GM12878 (cell line): ENCODE results near the gene MUC5B. TPM values are rescaled to one million over a fixed set of nuclear protein-coding genes. Genes with fewer than 3 reads are reported as not detected.

Experiments
- ATAC-seq: fragments of 200-7000 bp; cut with Tn5 transposase; 3 replicates; pipeline ENCODE4 v1.9.1; 2020; ENCODE audit warnings: mild to moderate bottlenecking, moderate library complexity
- BruUV-seq: library from RNA; stranded (reverse); fragments of 400-500 nt; replicated peaks from 2 replicates; lab custom pipeline; 2021; lab: Mats Ljungman, UMichigan
- CTCF ChIA-PET: fragments of 300-600 bp; sonication (Branson Sonifier 250); formaldehyde crosslinking; extraction: SDS; loops from one replicate; lab custom pipeline; 2021; ENCODE audit warnings: inconsistent platforms; lab: Yijun Ruan, JAX
- POLR2A ChIA-PET: fragments of 350-600 bp; formaldehyde crosslinking; extraction: SDS; loops from one replicate; lab custom pipeline; 2021; ENCODE audit warnings: inconsistent platforms; lab: Charles Lee
- RAD21 ChIA-PET: fragments of 300-600 bp; sonication (Branson Sonifier 250); formaldehyde crosslinking; loops from one replicate; lab custom pipeline; 2023; ENCODE audit warnings: antibody characterized with exemption; ENCODE audit not compliant: unreplicated experiment; lab: Charles Lee
- SMC1A ChIA-PET: fragments of 300-600 bp; sonication (Branson Sonifier 250); formaldehyde crosslinking; loops from one replicate; lab custom pipeline; 2023; ENCODE audit not compliant: unreplicated experiment, uncharacterized antibody; lab: Charles Lee
- DNase-seq: peaks from one replicate; pipeline ENCODE4 v3.0.0-alpha.2; 2011; ENCODE audit warnings: low read depth, low spot score
- FAIRE-seq: peaks from 3 replicates; lab custom pipeline; 2011; peaks lifted over from hg19 to GRCh38; lab: Jason Lieb, UNC
- H2AFZ ChIP-seq: 2 replicates; pipeline ENCODE4 v1.6.0; 2011; ENCODE audit warnings: low read depth, low read length, control low read depth; ENCODE audit not compliant: control insufficient read depth
- H3K27ac ChIP-seq: 2 replicates; pipeline ENCODE4 v1.5.1; 2011; ENCODE audit warnings: control low read depth; ENCODE audit not compliant: control insufficient read depth, insufficient read depth
- H3K27me3 ChIP-seq, 2 experiments: replicated peaks in 1 of 2; 2 replicates each; pipeline versions ENCODE4 v1.6.0 to v1.6.1; 2011; ENCODE audit warnings: low read length in 1 of 2; ENCODE audit not compliant: control insufficient read depth in 2 of 2, insufficient read depth in 2 of 2
- H3K36me3 ChIP-seq, 2 experiments: 2 replicates each; pipeline ENCODE4 v1.5.1; 2011; ENCODE audit warnings: low read length in 1 of 2; ENCODE audit not compliant: control insufficient read depth in 2 of 2, insufficient read depth in 2 of 2
- H3K4me1 ChIP-seq: 2 replicates; pipeline ENCODE4 v1.6.1; 2011; ENCODE audit warnings: mild to moderate bottlenecking, low read length, moderate library complexity, mixed read lengths; ENCODE audit not compliant: control insufficient read depth, insufficient read depth
- H3K4me2 ChIP-seq: 2 replicates; pipeline ENCODE4 v1.6.0; 2011; ENCODE audit warnings: control low read depth; ENCODE audit not compliant: control insufficient read depth, insufficient read depth
- H3K4me3 ChIP-seq: fragments of 200-600 bp; sonication (generic); 2 replicates; pipeline ENCODE4 v1.5.1; 2016
- H3K79me2 ChIP-seq: 2 replicates; pipeline ENCODE4 v1.6.0; 2011; ENCODE audit warnings: low read length; ENCODE audit not compliant: control insufficient read depth, insufficient read depth
- H3K9ac ChIP-seq: 2 replicates; pipeline ENCODE4 v1.8.0; 2011; ENCODE audit warnings: low read length, control low read depth, mixed read lengths; ENCODE audit not compliant: control insufficient read depth, insufficient read depth
- H3K9me3 ChIP-seq: replicated peaks from 3 replicates; pipeline ENCODE4 v1.5.1; 2011; ENCODE audit warnings: mild to moderate bottlenecking, low read length; ENCODE audit not compliant: control insufficient read depth, insufficient read depth
- H4K20me1 ChIP-seq: 2 replicates; pipeline ENCODE4 v1.6.0; 2011; ENCODE audit not compliant: control insufficient read depth, insufficient read depth
- CHD2 ChIP-seq: IDR thresholded peaks from 2 replicates; pipeline ENCODE4 v1.6.1; 2011; ENCODE audit warnings: low read depth, low read length, improper control_type of control experiment, borderline replicate concordance
- GATAD2B ChIP-seq: fragments of 450-650 bp; conservative IDR thresholded peaks from 2 replicates; pipeline ENCODE4 v1.6.1; 2017; ENCODE audit warnings: low read depth, mild to moderate bottlenecking, moderate library complexity
- NR2C2 ChIP-seq: IDR thresholded peaks from 2 replicates; pipeline ENCODE4 v1.6.1; 2011; ENCODE audit warnings: borderline replicate concordance, low read depth; ENCODE audit not compliant: control insufficient read depth, insufficient read length
- POLR2AphosphoS5 ChIP-seq: IDR thresholded peaks from 2 replicates; pipeline ENCODE4 v1.6.1; 2011; ENCODE audit warnings: mild to moderate bottlenecking, low read length, inconsistent platforms
- SIN3A ChIP-seq: IDR thresholded peaks from 2 replicates; pipeline ENCODE4 v1.6.1; 2012; ENCODE audit warnings: low read depth, low read length, improper control_type of control experiment
- SREBF2 ChIP-seq: IDR thresholded peaks from 2 replicates; pipeline ENCODE4 v1.6.1; 2012; ENCODE audit warnings: mild to moderate bottlenecking, low read length
- SUZ12 ChIP-seq: fragments of 200-600 bp; sonication (generic); IDR thresholded peaks from one replicate; pipeline ENCODE4 v1.6.1; 2018; ENCODE audit warnings: antibody characterized with exemption, mild to moderate bottlenecking; ENCODE audit not compliant: unreplicated experiment
- ZBED1 ChIP-seq: IDR thresholded peaks from 2 replicates; pipeline ENCODE4 v1.6.1; 2016; ENCODE audit warnings: borderline replicate concordance
- WGBS: methylation state at CpG from one replicate; pipeline ENCODE4 v1.1.6; 2016; ENCODE audit warnings: low lambda C conversion rate; ENCODE audit not compliant: insufficient replicate concordance, insufficient coverage; ENCODE audit errors: missing lambda C conversion rate; 5-methylcytosine and 5-hydroxymethylcytosine counted together
- in situ Hi-C: fragments of 300-500 bp; cut with MboI; formaldehyde crosslinking; loops from 9 replicates; pipeline ENCODE4 v1.14.3; 2018; ENCODE audit warnings: mixed read lengths
- intact Hi-C: fragments of 100-400 bp; cut with micrococcal nuclease; formaldehyde crosslinking; loops from one replicate; pipeline ENCODE4 v1.14.2; 2022; ENCODE audit not compliant: unreplicated experiment
- polyA plus RNA-seq, 11 experiments: library from polyadenylated mRNA; depleted of rRNA in 4 of 11; unstranded in 6 of 11; stranded (reverse) in 5 of 11; fragments of >200 nt; fragmentation: Nextera tagmentation in 4 of 11; fragmentation: Illumina TruSeq in 1 of 11; extraction: Ambion mirVana in 4 of 11; extraction: Trizol in 1 of 11; gene quantifications; 1 replicate in 1 of 11; 2 replicates in 10 of 11; pipeline versions ENCODE4 v1.2.1 to v1.2.3, GENCODE V29; 2011 to 2016; ENCODE audit warnings: inconsistent platforms in 2 of 11, missing spikeins in 2 of 11, low read depth in 1 of 11
- total RNA-seq, 4 experiments: library from RNA; depleted of rRNA in 3 of 4; stranded (reverse); fragments of >200 nt in 3 of 4; fragmentation: Illumina TruSeq in 1 of 4; extraction: Trizol in 1 of 4; gene quantifications; 2 replicates each; pipeline versions ENCODE4 v1.2.1 to v1.2.3, GENCODE V29; 2013 to 2021
- TF ChIP-seq, protein P1 (sequence below): fragments of 450-650 bp; IDR thresholded peaks from 2 replicates; pipeline ENCODE4 v1.6.1; 2018; ENCODE audit warnings: mild to moderate bottlenecking, low read depth, moderate library complexity; ENCODE audit not compliant: partially characterized antibody
- TF ChIP-seq, protein P2 (sequence below): fragments of 450-650 bp; IDR thresholded peaks from 2 replicates; pipeline ENCODE4 v1.6.1; 2017; ENCODE audit warnings: mild to moderate bottlenecking, moderate library complexity
- TF ChIP-seq, protein P3 (sequence below): IDR thresholded peaks from 2 replicates; pipeline ENCODE4 v1.6.1; 2012; ENCODE audit warnings: low read depth, low read length, improper control_type of control experiment

Gene MUC5B
- total and polyA plus RNA-seq, 10 of the 15 experiments (the other 5 are each of a cell fraction or from before 2014, with no cell fraction given): 1.5 TPM; not detected in 9

DNA sequence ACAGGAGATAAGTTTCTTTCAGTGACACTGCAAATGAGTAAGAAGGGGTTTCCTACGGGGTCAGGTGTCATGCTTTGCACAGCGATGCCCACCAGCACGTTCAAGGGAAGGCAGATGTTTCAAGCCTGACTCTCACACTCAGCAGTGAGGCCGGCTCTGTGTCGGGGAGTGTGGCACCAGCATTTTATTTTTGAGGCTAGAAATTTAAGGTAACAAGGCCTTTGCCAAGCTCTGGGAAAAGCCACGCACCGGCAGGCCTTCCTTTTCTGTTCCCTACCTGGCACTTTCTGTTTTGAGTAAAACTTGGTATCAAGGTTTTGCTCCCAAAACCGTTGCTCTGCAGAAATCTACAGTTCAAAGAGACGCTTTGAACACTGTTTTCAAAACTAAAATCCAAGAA is 48.5 kb downstream of the MUC5B start:
- no peak for ATAC-seq
- Histone ChIP-seq H3K4me2 (no peak overlapping the region), H2AFZ (no peak overlapping the region), H3K9ac (no peak overlapping the region), H4K20me1 (no peaks in the 10 kb centered on the region), H3K9me3 (no peaks in the 10 kb centered on the region), H3K27ac (no peak overlapping the region), H3K36me3 (peaks cover 0 to 2% of the 10 kb centered on the region in 2 experiments; a peak in 1 of 4 replicates), H3K27me3 (no peaks in the 10 kb centered on the region), H3K79me2 (no peaks in the 10 kb centered on the region), H3K4me3 (no peak overlapping the region), H3K4me1 (no peaks in the 10 kb centered on the region)
- ChIA-PET CTCF (interaction anchor here (0.7 kb wide), 1 partner anchor 13 kb away, joined by 3 read pairs; no protein-coding TSS in a partner anchor), SMC1A (no interaction called here), RAD21 (no interaction called here), POLR2A (no interaction called here)
- in situ Hi-C loops (no loop called here), intact Hi-C loops (no loop called here)
- no peak for DNase-seq
- 74% methylated on average over 9 of the region's 9 CpGs for WGBS
- no TSS peak for BruUV-seq
- TF ChIP-seq ZBED1: no peak
- TF ChIP-seq GATAD2B: no peak
- TF ChIP-seq, protein P1, sequence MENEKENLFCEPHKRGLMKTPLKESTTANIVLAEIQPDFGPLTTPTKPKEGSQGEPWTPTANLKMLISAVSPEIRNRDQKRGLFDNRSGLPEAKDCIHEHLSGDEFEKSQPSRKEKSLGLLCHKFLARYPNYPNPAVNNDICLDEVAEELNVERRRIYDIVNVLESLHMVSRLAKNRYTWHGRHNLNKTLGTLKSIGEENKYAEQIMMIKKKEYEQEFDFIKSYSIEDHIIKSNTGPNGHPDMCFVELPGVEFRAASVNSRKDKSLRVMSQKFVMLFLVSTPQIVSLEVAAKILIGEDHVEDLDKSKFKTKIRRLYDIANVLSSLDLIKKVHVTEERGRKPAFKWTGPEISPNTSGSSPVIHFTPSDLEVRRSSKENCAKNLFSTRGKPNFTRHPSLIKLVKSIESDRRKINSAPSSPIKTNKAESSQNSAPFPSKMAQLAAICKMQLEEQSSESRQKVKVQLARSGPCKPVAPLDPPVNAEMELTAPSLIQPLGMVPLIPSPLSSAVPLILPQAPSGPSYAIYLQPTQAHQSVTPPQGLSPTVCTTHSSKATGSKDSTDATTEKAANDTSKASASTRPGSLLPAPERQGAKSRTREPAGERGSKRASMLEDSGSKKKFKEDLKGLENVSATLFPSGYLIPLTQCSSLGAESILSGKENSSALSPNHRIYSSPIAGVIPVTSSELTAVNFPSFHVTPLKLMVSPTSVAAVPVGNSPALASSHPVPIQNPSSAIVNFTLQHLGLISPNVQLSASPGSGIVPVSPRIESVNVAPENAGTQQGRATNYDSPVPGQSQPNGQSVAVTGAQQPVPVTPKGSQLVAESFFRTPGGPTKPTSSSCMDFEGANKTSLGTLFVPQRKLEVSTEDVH: no peak
- no peak for TF ChIP-seq SREBF2
- TF ChIP-seq POLR2AphosphoS5: no peak
- FAIRE-seq: no peak

DNA sequence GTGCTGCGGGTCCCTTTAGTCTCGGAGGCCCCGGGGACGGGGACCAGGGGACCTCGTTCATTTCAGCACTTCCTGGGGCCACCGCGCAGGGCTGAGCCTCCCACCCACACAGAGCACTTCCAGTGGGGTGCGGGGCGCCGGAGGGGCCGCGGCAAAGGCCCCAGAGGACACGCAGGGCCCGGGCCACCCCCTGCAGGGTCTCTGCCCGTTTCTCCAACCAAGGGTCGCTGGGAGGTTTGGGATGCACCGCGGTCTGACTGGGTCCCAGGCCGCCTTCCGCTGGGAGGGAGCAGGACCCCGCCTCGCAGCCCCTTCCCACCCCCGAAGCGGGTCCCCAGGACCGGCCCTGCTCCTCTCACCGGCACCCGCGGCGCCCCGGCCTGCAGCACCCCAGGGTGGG is 49.1 kb downstream of the MUC5B start:
- no peak overlapping the region for H3K27ac ChIP-seq
- BruUV-seq: no TSS peak
- no peaks in the 10 kb centered on the region for H3K9me3 ChIP-seq
- CTCF ChIA-PET: no interaction called here
- H2AFZ ChIP-seq: no peak overlapping the region
- FAIRE-seq: no peak
- H3K27me3 ChIP-seq: no peaks in the 10 kb centered on the region
- in situ Hi-C loops (no loop called here), intact Hi-C loops (no loop called here)
- POLR2A ChIA-PET: no interaction called here
- RAD21 ChIA-PET: no interaction called here
- no peak overlapping the region for H3K4me3 ChIP-seq
- SMC1A ChIA-PET: no interaction called here
- ATAC-seq: no peak
- WGBS: 90% methylated on average over 20 of the region's 30 CpGs
- DNase-seq: no peak
- H3K36me3 ChIP-seq: peaks cover 0 to 2% of the 10 kb centered on the region in 2 experiments; a peak in 1 of 4 replicates
- H3K79me2 ChIP-seq: no peaks in the 10 kb centered on the region
- H4K20me1 ChIP-seq: no peaks in the 10 kb centered on the region
- H3K9ac ChIP-seq: no peak overlapping the region
- H3K4me1 ChIP-seq: no peaks in the 10 kb centered on the region
- H3K4me2 ChIP-seq: no peak overlapping the region
- TF ChIP-seq, protein P2, sequence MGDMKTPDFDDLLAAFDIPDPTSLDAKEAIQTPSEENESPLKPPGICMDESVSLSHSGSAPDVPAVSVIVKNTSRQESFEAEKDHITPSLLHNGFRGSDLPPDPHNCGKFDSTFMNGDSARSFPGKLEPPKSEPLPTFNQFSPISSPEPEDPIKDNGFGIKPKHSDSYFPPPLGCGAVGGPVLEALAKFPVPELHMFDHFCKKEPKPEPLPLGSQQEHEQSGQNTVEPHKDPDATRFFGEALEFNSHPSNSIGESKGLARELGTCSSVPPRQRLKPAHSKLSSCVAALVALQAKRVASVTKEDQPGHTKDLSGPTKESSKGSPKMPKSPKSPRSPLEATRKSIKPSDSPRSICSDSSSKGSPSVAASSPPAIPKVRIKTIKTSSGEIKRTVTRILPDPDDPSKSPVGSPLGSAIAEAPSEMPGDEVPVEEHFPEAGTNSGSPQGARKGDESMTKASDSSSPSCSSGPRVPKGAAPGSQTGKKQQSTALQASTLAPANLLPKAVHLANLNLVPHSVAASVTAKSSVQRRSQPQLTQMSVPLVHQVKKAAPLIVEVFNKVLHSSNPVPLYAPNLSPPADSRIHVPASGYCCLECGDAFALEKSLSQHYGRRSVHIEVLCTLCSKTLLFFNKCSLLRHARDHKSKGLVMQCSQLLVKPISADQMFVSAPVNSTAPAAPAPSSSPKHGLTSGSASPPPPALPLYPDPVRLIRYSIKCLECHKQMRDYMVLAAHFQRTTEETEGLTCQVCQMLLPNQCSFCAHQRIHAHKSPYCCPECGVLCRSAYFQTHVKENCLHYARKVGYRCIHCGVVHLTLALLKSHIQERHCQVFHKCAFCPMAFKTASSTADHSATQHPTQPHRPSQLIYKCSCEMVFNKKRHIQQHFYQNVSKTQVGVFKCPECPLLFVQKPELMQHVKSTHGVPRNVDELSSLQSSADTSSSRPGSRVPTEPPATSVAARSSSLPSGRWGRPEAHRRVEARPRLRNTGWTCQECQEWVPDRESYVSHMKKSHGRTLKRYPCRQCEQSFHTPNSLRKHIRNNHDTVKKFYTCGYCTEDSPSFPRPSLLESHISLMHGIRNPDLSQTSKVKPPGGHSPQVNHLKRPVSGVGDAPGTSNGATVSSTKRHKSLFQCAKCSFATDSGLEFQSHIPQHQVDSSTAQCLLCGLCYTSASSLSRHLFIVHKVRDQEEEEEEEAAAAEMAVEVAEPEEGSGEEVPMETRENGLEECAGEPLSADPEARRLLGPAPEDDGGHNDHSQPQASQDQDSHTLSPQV: no peak
- TF ChIP-seq, protein P3, sequence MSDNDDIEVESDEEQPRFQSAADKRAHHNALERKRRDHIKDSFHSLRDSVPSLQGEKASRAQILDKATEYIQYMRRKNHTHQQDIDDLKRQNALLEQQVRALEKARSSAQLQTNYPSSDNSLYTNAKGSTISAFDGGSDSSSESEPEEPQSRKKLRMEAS: no peak
- TF ChIP-seq SIN3A (no peak), NR2C2 (no peak), SUZ12 (no peak), CHD2 (no peak)
